Measurements from ENCODE around the gene CLDN19. TPM values are rescaled to one million over a fixed set of nuclear protein-coding genes. Genes with fewer than 3 reads are reported as not detected.

CLDN19 gene
- total RNA-seq, 4 donors from 2014 or later, result 0.99 to 1.9 (median 1.1) TPM; not detected in 1

GRCh38 chr1:42735477-42736105 is 4.4 kb downstream of the CLDN19 start:
- Histone ChIP-seq H3K27me3 (peaks cover 0 to 11% (median 0%) of the 10 kb centered on the region in 4 donors), H3K9me3 (no peaks in the 10 kb centered on the region), H3K4me1 (no peaks in the 10 kb centered on the region), H3K27ac (replicated peaks in 1 of 4) (no peak overlapping the region), H3K36me3 (no peaks in the 10 kb centered on the region), H3K4me3 (no peak overlapping the region)
- 100% methylated on average over 1 of the region's 14 CpGs for WGBS
- no peak for TF ChIP-seq EP300 (IDR thresholded peaks at IDR 0.05)
- TF ChIP-seq POLR2AphosphoS5 (IDR thresholded peaks at IDR 0.05), result no peak
- TF ChIP-seq POLR2A (IDR thresholded peaks at IDR 0.05; ENCODE audit: low read depth), result no peak
- no peak for TF ChIP-seq CTCF (IDR thresholded peaks at IDR 0.05)
- DNase-seq (ENCODE audit: extremely low spot score), result peak; percentile 72
- intact Hi-C loops (cut with DNase I), result no loop called here

GRCh38 chr1:42735056-42735455 is 5.0 kb downstream of the CLDN19 start:
- intact Hi-C loops (cut with DNase I), result no loop called here
- no peak overlapping the region for H3K27ac ChIP-seq (replicated peaks in 1 of 4)

GRCh38 chr1:42734201-42735035 is 5.6 kb downstream of the CLDN19 start:
- no peak overlapping the region for H3K27ac ChIP-seq (replicated peaks in 1 of 4)
- intact Hi-C loops (cut with DNase I), result no loop called here
- no peaks in the 10 kb centered on the region for H3K9me3 ChIP-seq
- 90% methylated on average over 7 of the region's 7 CpGs for WGBS
- TF ChIP-seq POLR2A (IDR thresholded peaks at IDR 0.05; ENCODE audit: low read depth) (no peak), CTCF (IDR thresholded peaks at IDR 0.05) (no peak), EP300 (IDR thresholded peaks at IDR 0.05) (no peak), POLR2AphosphoS5 (IDR thresholded peaks at IDR 0.05) (no peak)
- no peaks in the 10 kb centered on the region for H3K4me1 ChIP-seq
- H3K27me3 ChIP-seq, result peaks cover 0 to 11% (median 0%) of the 10 kb centered on the region in 4 donors
- H3K4me3 ChIP-seq, result no peak overlapping the region
- H3K36me3 ChIP-seq, result no peaks in the 10 kb centered on the region
- DNase-seq (ENCODE audit: extremely low spot score), result peak; percentile 81

More at GRCh38 chr1:42735056-42735455, 5.0 kb downstream of the CLDN19 start:
- peak; percentile 62 for DNase-seq (ENCODE audit: extremely low spot score)
- H3K27me3 ChIP-seq, result peaks cover 0 to 11% (median 0%) of the 10 kb centered on the region in 4 donors
- WGBS, result 92% methylated on average over 8 of the region's 11 CpGs
- H3K4me1 ChIP-seq, result no peaks in the 10 kb centered on the region
- H3K36me3 ChIP-seq, result no peaks in the 10 kb centered on the region
- no peaks in the 10 kb centered on the region for H3K9me3 ChIP-seq
- no peak overlapping the region for H3K4me3 ChIP-seq
- TF ChIP-seq CTCF (IDR thresholded peaks at IDR 0.05) (no peak), POLR2AphosphoS5 (IDR thresholded peaks at IDR 0.05) (no peak)

DNA sequence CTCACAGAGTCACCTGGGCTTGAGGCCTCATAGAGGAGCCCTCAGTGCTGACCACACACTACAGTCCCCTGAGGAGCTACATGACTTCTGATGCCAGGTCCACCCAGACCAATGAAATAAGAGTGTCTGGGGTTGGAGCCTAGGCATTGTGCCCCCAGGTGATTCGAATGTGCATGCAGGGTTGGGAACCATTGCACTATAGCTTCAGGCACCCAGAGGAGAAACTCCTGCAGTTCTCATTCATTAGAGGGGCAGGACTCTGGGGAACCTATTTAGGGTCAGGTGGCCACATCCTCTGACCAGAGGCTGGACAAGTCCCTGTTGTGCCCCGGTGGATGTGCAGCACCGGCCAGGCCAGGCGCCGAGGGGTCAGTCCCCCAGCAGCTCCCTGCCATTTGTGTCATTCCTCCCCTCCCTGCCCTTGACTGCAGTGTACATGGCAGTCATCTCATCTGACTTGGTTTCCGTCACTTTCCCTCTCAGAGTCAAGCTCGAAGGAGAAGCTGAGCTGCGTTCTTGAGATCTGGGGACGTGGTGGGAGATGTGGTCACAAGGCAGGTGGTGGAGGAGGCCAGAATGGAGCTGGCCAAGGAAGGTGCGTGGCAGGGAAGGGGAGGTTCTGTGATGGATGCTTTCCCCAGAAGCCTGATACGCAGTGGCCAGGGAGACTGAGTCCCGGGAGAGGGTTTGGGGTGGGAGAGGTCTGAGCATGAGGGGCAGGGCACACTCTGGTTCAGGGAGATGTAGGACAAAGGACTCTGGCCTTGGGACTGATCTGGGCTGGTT is 6.4 kb downstream of the CLDN19 start:
- Histone ChIP-seq H3K36me3 (no peaks in the 10 kb centered on the region), H3K9me3 (no peaks in the 10 kb centered on the region), H3K4me1 (no peaks in the 10 kb centered on the region), H3K27ac (replicated peaks in 1 of 4) (no peak overlapping the region), H3K4me3 (no peak overlapping the region), H3K27me3 (peaks cover 0 to 11% (median 0%) of the 10 kb centered on the region in 4 donors)
- intact Hi-C loops (cut with DNase I), result no loop called here
- WGBS, result 88% methylated on average over 12 of the region's 12 CpGs
- peak; percentile 66 for DNase-seq (ENCODE audit: extremely low spot score)
- TF ChIP-seq CTCF (IDR thresholded peaks at IDR 0.05) (no peak), EP300 (IDR thresholded peaks at IDR 0.05) (no peak), POLR2AphosphoS5 (IDR thresholded peaks at IDR 0.05) (no peak), POLR2A (IDR thresholded peaks at IDR 0.05; ENCODE audit: low read depth) (no peak)

Measured in esophagus muscularis mucosa (tissue), 4 donors.